Stimulated activated CD4-positive, alpha-beta T cell treated with anti-CD3 and anti-CD28 coated beads, Interleukin-15, amount 100 ng/mL, for 24 hours (primary cell): ENCODE measurements around the gene ANKRD10.
"Not testable (repeated sequence)": the region's sequence is repeated elsewhere in the genome, so short reads cannot be mapped to it uniquely, and the experiment has no call there.

ENCODE experiments used
- DNase-seq: peaks from one replicate; pipeline ENCODE4 v3.0.0-alpha.2; 2020

The ANKRD10 gene

DNA sequence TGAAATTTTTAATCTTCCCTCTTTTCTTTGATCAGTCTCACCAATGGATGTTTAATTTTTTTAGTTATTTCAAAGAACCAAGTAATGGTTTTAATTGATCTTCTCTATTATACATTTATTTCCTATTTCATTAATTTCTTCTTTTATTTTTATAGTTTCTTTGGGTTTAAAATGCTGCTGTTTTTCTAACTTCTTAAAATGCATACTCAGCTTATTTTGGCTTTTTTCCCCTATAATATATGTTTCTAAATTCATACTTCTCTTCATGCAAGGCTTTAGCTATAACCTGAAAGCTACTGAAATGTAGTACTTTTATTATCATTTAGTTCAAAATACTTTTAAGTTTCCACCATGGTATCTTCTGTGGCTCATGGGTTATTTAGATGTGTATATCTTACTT lies 53.9 kb downstream of the ANKRD10 start:
- DNase-seq = no peak

DNA sequence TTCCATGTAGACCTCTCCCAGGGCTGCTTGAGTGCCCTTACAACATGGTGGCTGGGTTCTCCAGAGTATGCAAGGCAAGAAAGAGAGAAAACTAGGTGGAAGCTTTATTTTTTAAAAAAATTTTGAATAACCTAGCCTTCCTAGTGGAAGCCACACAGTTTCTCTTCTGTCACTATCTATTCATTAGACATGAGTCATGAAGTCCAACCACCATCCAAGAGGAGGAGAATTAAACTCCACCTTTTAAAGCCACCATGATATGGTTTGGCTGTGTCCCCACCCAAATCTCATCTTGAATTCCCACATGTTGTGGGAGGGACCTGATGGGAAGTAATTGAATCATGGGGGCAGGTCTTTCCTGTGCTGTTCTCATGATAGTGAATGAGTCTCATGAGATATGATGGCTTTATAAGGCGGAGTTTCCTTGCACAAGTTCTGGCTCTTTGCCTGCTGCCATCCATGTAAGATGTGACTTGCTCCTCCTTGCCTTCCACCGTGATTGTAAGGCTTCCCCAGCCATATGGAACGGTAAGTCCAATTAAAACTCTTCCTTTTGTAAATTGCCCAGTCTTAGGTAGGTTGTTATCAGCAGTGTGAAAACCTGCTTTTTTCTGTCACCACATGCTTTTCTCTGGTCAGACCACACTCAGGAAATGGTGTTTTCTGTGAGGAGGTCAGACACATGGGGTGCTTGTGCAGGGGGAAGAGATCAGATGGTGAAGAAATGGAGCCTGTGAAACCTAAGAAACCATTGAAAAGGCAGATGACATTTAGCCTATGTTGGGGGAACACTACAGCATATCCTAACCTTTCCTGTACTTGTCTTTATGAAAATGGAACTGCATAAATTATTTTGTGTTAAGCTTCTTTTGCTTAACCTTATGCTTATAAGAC lies 57.7 kb downstream of the ANKRD10 start:
- DNase-seq = no peak

GRCh38 chr13:110855363-110855762 lies 59.5 kb downstream of the ANKRD10 start:
- DNase-seq = no peak

DNA sequence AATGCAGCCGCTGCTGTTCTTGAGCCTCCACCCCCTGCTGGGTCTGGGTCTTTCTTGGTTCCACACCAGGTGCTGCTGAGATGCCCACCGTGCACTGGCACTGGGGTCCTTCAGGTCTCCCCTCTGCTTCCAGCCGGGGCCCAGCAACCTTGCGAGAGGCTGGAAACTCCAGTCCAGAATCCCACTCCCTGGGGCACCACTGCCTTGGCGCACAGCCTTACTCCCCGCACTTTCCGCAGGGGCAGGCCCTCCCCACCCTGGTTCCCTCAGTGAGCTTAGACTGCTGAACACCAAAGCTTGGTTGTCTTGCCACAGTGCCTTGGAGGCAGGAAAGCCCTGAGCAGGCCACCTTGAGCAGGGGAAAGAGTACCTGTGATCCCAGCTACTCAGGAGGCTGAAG lies 60.0 kb downstream of the ANKRD10 start:
- no peak for DNase-seq

DNA sequence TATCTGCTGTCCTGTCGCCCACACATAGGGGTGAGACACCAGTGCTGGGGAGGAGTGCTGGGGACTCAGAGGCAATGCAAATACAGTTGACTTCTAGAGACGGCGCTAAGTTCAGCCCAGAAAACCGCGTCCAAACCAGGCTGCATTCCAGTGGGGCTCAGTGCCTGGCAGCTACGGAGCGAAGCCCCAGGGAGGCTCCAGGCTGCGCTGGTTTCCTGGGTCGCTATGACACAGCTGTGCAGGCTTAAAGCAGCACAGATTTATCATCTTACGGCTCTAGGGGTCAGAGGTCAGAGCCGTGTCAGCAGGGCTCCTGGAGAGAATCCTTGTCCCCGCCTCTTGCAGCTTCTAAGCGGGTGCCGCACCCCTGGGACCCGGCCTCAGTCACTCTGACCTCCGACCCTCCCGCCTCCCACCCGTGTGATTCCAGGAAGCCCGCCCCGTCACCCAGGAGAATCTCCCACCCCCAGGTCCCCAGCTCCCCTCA lies 61.6 kb downstream of the ANKRD10 start:
- DNase-seq = no peak

DNA sequence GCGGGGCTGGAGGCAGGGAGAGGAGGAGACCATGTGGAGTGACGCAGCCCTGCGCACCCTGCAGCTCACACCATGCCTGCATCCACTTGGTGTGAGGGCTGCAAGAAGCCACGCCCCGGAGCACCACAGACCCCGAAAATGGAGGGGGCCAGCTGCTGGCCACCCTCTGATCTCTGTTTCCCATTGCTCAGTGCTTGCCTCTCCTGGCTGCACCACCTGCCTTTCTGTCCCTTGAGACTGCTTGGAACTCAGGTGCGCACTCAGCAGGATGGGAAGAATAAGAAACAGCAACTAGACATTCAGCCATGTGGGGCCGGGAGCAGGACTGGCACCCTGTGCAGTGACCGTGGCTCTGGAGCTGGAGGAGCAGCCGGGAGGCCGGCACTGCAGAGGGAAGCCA lies 64.0 kb downstream of the ANKRD10 start:
- DNase-seq = no peak

DNA sequence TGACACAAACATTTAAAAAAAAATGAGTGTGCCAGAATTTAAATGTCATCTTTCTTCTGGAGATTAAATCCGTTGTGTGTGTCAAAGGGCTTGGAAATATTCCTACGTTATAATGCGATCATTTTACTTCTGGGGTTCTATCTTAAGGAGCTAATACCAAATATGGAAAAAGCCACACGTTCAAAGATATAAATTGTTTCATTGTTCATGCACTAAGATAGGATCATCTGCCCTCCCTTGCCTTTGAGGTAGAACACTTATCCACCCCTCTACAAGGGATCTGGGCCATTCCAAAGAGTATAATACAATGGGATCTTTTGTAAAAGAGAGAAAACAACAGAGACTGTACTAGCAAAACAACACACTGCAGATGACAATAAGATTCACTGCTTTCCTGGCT lies 64.9 kb downstream of the ANKRD10 start:
- no peak for DNase-seq

- no peak for DNase-seq
Measured at GRCh38 chr13:110845520-110845919, 69.3 kb downstream of the ANKRD10 start.

- no peak for DNase-seq
Measured at GRCh38 chr13:110841846-110842245, 73.0 kb downstream of the ANKRD10 start.

DNA sequence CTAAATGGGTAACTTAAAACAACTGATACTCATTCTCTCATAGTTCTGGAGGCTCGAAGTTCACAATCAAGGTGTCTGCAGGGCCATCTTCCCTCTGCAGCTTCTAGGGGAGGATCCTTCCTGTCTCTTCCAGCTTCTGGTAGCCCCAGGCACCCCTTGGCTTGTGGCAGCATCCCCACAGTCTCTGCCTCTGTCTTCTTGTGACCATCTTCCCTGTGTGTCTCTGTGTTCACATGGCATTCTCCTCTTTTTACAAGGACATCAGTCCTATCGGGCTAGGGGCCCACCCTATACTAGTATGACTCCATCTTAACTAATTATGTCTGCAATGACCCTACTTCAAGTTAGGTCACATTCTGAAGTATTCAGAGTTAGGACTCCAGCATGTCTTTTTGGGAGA lies 73.5 kb downstream of the ANKRD10 start:
- DNase-seq = no peak

- DNase-seq = no peak
Measured at GRCh38 chr13:110838867-110839538, 75.9 kb downstream of the ANKRD10 start.

- no peak for DNase-seq
Measured at GRCh38 chr13:110838116-110838515, 76.8 kb downstream of the ANKRD10 start.

GRCh38 chr13:110837397-110838061 lies 77.3 kb downstream of the ANKRD10 start:
- not testable (repeated sequence) for DNase-seq

DNA sequence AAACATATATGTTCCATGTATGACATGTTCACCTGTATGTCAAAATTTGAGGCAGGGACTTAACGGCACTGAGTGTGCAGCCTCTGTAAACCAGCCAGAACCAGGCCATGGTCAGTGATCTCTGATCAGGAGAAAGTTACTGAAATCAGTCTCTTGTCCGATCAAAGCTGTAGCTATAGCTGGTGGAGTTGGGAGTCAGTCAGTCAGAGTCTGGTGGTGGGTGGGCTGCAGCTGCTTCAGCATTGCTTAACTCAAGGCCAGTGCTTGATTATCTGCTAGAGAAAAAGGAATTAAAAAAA lies 78.3 kb downstream of the ANKRD10 start:
- DNase-seq = no peak

DNA sequence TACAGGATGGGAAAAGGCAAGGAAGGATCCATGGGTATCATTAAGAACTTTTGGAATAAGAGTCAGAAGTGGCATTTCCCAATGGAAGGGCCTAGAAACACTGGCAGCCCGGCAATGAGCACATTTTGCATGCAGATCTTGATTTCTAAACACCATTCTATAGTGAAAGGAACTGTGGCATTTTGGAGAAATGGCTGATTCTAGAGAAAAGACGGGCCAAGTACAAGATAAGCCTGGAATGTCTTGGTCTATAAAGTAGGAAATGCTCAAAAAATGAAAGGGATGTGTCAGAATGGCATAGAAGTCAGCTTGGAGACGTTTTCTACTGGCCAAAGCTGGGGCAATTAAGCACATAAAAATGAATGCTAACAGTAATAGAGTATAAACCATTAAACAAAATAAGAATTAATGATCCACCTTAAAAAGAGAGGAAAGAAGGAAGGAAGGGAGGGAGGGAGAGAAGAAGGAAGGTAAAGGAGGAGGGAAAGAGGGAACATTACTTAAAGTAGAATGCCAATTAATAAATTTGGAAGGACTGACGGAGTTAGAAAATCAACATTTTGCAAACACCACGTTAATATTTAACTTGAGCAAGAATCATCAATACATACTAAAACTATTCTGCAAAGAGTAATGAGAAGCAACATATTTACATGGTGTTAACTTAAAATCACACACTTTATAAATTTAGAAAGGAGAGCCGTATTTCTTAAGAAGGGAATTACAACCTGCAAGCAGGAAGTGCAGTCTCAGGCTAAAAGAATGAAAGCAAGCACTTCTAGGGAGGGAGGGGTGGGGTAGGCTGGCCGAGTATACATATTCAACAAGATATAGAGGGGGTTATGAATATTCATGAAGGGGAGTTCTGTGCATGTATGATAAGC lies 78.9 kb downstream of the ANKRD10 start:
- no peak for DNase-seq

- DNase-seq = no peak
Measured at GRCh38 chr13:110834572-110834971, 80.3 kb downstream of the ANKRD10 start.

GRCh38 chr13:110832531-110832930 lies 82.3 kb downstream of the ANKRD10 start:
- no peak for DNase-seq

- DNase-seq = no peak
Measured at GRCh38 chr13:110832205-110832479, 82.7 kb downstream of the ANKRD10 start.

DNA sequence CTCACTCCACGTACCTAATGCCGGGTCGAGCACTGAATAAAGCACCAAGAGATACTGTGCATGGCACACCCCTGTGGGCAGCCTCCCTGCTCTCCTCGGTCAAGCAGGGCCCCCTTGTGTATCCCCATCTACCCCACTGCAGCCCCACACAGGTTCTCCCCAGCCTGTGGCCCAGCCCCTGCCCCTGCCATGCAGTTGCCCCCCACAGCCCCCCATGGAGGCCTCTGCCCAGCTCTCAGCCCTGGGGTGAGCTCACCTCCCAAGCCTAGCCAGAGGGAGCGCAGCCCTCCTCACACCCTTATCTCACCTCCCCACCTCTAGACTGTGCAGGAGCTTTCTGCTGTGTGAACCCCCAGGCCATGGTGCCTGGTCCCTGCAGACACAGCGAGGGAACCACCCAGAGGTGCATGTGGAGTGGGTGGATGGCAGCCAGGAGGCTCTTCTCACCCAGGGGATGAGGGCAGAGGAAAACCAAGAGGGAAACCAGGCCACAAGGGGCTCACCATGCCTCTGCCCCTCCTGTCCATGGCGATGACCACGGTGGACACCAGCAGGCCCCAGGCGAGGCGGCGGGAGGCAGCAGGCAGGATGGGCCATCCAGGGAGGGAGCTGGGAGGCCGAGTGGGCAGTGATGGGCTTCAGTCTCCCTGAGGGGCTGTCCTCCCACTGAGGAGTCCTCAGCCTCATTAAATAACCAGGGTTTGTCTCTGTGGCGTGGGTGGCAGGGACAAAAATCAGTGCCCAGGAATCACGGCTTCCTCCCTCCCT lies 83.2 kb downstream of the ANKRD10 start:
- no peak for DNase-seq

- DNase-seq = no peak
Measured at GRCh38 chr13:110830800-110831371, 84.0 kb downstream of the ANKRD10 start.

DNA sequence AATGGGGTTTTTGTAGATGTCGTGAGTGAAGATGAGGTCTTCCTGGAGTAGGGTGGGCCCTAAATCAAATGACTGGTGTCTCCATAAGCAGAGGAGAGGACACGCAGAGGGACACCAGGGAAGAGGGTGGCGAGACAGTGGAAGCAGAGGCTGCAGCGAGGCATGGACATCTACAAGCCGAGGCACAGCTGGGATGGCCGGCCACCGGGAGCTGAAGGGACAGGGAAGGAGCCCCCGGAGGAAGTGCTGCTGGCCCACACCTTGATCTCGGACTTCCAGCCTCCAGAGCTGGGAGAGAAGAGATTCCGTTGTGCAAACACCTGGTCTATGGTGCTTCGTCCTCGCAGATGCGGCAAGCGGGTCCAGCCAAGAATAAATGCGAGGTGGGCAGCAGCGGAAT lies 84.5 kb downstream of the ANKRD10 start:
- no peak for DNase-seq

DNA sequence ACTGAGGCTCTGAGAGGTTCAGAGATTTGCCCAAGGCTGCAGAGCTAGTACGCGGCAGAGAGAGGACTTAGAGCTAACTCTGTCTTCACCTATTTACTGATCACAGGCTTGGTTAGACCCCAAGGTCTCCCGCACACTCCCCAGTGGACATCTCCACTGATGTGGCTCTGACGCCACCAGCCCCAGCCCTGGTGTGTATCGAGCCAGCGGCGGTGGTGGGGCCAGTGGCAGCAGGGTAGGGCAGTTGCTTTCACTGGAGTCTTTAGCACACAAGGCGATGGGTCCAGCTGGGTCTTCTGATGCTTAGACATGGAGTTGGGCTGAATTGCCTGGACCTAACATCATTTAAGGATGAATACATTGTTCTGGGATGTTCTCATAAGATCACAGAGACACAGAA lies 85.4 kb downstream of the ANKRD10 start:
- no peak for DNase-seq
